Activated naive CD8-positive, alpha-beta T cell treated with anti-CD3 and anti-CD28 coated beads for 36 hours (primary cell): ENCODE data around the gene TOMM40. TPM values are rescaled to one million over a fixed set of nuclear protein-coding genes. Genes with fewer than 3 reads are reported as not detected.
"Not testable (repeated sequence)": the region's sequence is repeated elsewhere in the genome, so short reads cannot be mapped to it uniquely, and the experiment has no call there.

Experiments used
- DNase-seq: peaks from one replicate; pipeline ENCODE4 v3.0.0; 2021
- H3K27ac Mint-ChIP-seq: one replicate; pipeline ENCODE4 v1.8.0; 2022; ENCODE audit warnings: mild to moderate bottlenecking, moderate library complexity, mixed read lengths
- H3K27me3 Mint-ChIP-seq: one replicate; pipeline ENCODE4 v1.8.0; 2022; ENCODE audit warnings: mild to moderate bottlenecking, mixed read lengths
- H3K36me3 Mint-ChIP-seq: one replicate; pipeline ENCODE4 v1.8.0; 2021; ENCODE audit warnings: mild to moderate bottlenecking, mixed read lengths
- H3K4me1 Mint-ChIP-seq: one replicate; pipeline ENCODE4 v1.8.0; 2021; ENCODE audit warnings: mixed read lengths
- H3K4me3 Mint-ChIP-seq: one replicate; pipeline ENCODE4 v1.8.0; 2022; ENCODE audit warnings: mild to moderate bottlenecking, moderate library complexity, mixed read lengths
- H3K9me3 Mint-ChIP-seq: one replicate; pipeline ENCODE4 v1.8.0; 2022; ENCODE audit warnings: mixed read lengths
- total RNA-seq, 2 experiments: library from RNA; stranded (reverse); gene quantifications; one replicate each; pipeline ENCODE4 v1.2.3, GENCODE V29; 2021

Gene TOMM40
- total RNA-seq, 2 experiments from 2014 or later: 235 to 236 TPM

- Mint-ChIP-seq H3K36me3 (no peaks in the 10 kb centered on the region), H3K9me3 (no peaks in the 10 kb centered on the region), H3K27ac (no peak overlapping the region), H3K4me1 (peaks cover 6% of the 10 kb centered on the region), H3K27me3 (peaks cover 29% of the 10 kb centered on the region), H3K4me3 (no peak overlapping the region)
- DNase-seq: no peak
Measured at GRCh38 chr19:44925114-44925891, 34.2 kb downstream of the TOMM40 start.

- H3K27me3 Mint-ChIP-seq: peaks cover 29% of the 10 kb centered on the region
- DNase-seq, H3K4me1 Mint-ChIP-seq, H3K36me3 Mint-ChIP-seq, H3K27ac Mint-ChIP-seq, H3K9me3 Mint-ChIP-seq: not testable (repeated sequence)
- H3K4me3 Mint-ChIP-seq: peak overlapping the region; percentile 23
Measured at GRCh38 chr19:44926245-44927077, 35.4 kb downstream of the TOMM40 start.

- Mint-ChIP-seq H3K4me3 (no peak overlapping the region), H3K9me3 (no peaks in the 10 kb centered on the region), H3K4me1 (peaks cover 6% of the 10 kb centered on the region), H3K27me3 (peaks cover 29% of the 10 kb centered on the region), H3K36me3 (no peaks in the 10 kb centered on the region), H3K27ac (no peak overlapping the region)
- DNase-seq: no peak
Measured at GRCh38 chr19:44927746-44928145, 36.7 kb downstream of the TOMM40 start.

GRCh38 chr19:44930088-44930487 is 39.0 kb downstream of the TOMM40 start:
- Mint-ChIP-seq H3K4me3 (no peak overlapping the region), H3K36me3 (no peaks in the 10 kb centered on the region), H3K4me1 (peaks cover 6% of the 10 kb centered on the region), H3K9me3 (no peaks in the 10 kb centered on the region), H3K27me3 (peaks cover 27% of the 10 kb centered on the region), H3K27ac (no peak overlapping the region)
- no peak for DNase-seq

GRCh38 chr19:44931541-44931940 is 40.5 kb downstream of the TOMM40 start:
- no peak overlapping the region for H3K27ac Mint-ChIP-seq
- H3K4me3 Mint-ChIP-seq: no peak overlapping the region
- H3K4me1 Mint-ChIP-seq: peaks cover 6% of the 10 kb centered on the region
- peaks cover 14% of the 10 kb centered on the region for H3K27me3 Mint-ChIP-seq
- no peak for DNase-seq
- no peaks in the 10 kb centered on the region for H3K9me3 Mint-ChIP-seq
- no peaks in the 10 kb centered on the region for H3K36me3 Mint-ChIP-seq

- Mint-ChIP-seq H3K4me3 (no peak overlapping the region), H3K27ac (no peak overlapping the region)
Measured at GRCh38 chr19:44939668-44940067, 48.6 kb downstream of the TOMM40 start.

GRCh38 chr19:44942067-44942571 is 51.1 kb downstream of the TOMM40 start, which contains the start of gene APOC4:
TSS of gene APOC4 (plus strand) at chr19:44942237. CDS start at chr19:44942278, 41 bp downstream.
- H3K9me3 Mint-ChIP-seq: no peaks in the 10 kb centered on the region

More at GRCh38 chr19:44939668-44940067, 48.6 kb downstream of the TOMM40 start:
- H3K36me3 Mint-ChIP-seq: no peaks in the 10 kb centered on the region
- H3K9me3 Mint-ChIP-seq: no peaks in the 10 kb centered on the region
- H3K27me3 Mint-ChIP-seq: no peaks in the 10 kb centered on the region
- DNase-seq: no peak
- H3K4me1 Mint-ChIP-seq: peaks cover 2% of the 10 kb centered on the region

GRCh38 chr19:44943801-44944249 is 52.8 kb downstream of the TOMM40 start:
- Mint-ChIP-seq H3K36me3 (no peaks in the 10 kb centered on the region), H3K4me1 (peaks cover 2% of the 10 kb centered on the region), H3K9me3 (no peaks in the 10 kb centered on the region), H3K27ac (no peak overlapping the region), H3K27me3 (no peaks in the 10 kb centered on the region), H3K4me3 (no peak overlapping the region)
- DNase-seq: no peak

More at GRCh38 chr19:44942067-44942571, 51.1 kb downstream of the TOMM40 start, which contains the start of gene APOC4:
- no peak within 1 kb of the TSS for H3K4me3 Mint-ChIP-seq
- H3K27me3 Mint-ChIP-seq: no peaks in the 10 kb centered on the region
- DNase-seq: no peak
- peaks cover 2% of the 10 kb centered on the region for H3K4me1 Mint-ChIP-seq
- no peak within 1 kb of the TSS for H3K27ac Mint-ChIP-seq
- H3K36me3 Mint-ChIP-seq: no peaks in the 10 kb centered on the region

- Mint-ChIP-seq H3K36me3 (no peaks in the 10 kb centered on the region), H3K4me3 (no peak overlapping the region), H3K9me3 (no peaks in the 10 kb centered on the region), H3K27ac (no peak overlapping the region), H3K4me1 (peaks cover 4% of the 10 kb centered on the region), H3K27me3 (no peaks in the 10 kb centered on the region)
- no peak for DNase-seq
Measured at GRCh38 chr19:44947041-44947581, 56.1 kb downstream of the TOMM40 start.

GRCh38 chr19:44948237-44948636 is 57.2 kb downstream of the TOMM40 start:
- peaks cover 4% of the 10 kb centered on the region for H3K4me1 Mint-ChIP-seq
- no peak overlapping the region for H3K4me3 Mint-ChIP-seq
- no peak overlapping the region for H3K27ac Mint-ChIP-seq

GRCh38 chr19:44948763-44949374 is 57.8 kb downstream of the TOMM40 start:
- Mint-ChIP-seq H3K9me3 (no peaks in the 10 kb centered on the region), H3K36me3 (no peaks in the 10 kb centered on the region), H3K27ac (no peak overlapping the region), H3K27me3 (no peaks in the 10 kb centered on the region), H3K4me3 (no peak overlapping the region), H3K4me1 (peaks cover 6% of the 10 kb centered on the region)
- no peak for DNase-seq

More at GRCh38 chr19:44948237-44948636, 57.2 kb downstream of the TOMM40 start:
- H3K36me3 Mint-ChIP-seq: no peaks in the 10 kb centered on the region
- DNase-seq: no peak
- no peaks in the 10 kb centered on the region for H3K9me3 Mint-ChIP-seq
- H3K27me3 Mint-ChIP-seq: no peaks in the 10 kb centered on the region

- no peaks in the 10 kb centered on the region for H3K9me3 Mint-ChIP-seq
- no peaks in the 10 kb centered on the region for H3K36me3 Mint-ChIP-seq
- DNase-seq: no peak
- H3K27ac Mint-ChIP-seq: no peak overlapping the region
- H3K4me3 Mint-ChIP-seq: no peak overlapping the region
- peaks cover 6% of the 10 kb centered on the region for H3K4me1 Mint-ChIP-seq
- H3K27me3 Mint-ChIP-seq: no peaks in the 10 kb centered on the region
Measured at GRCh38 chr19:44949550-44949949, 58.5 kb downstream of the TOMM40 start.

- DNase-seq: peak; percentile 36
- Mint-ChIP-seq H3K9me3 (no peaks in the 10 kb centered on the region), H3K27me3 (no peaks in the 10 kb centered on the region), H3K36me3 (no peaks in the 10 kb centered on the region), H3K4me1 (peaks cover 12% of the 10 kb centered on the region), H3K4me3 (no peak overlapping the region), H3K27ac (no peak overlapping the region)
Measured at GRCh38 chr19:44951179-44952159, 60.4 kb downstream of the TOMM40 start.
